Measurements from ENCODE around the gene ALDH8A1. TPM values are rescaled to one million over a fixed set of nuclear protein-coding genes. Genes with fewer than 3 reads are reported as not detected.
A peak's percentile ranks its signal among the peaks of the same experiment; 100 is the strongest.

Gene ALDH8A1
- total RNA-seq, 2 experiments from 2014 or later: 0.84 to 2.5 TPM

DNA sequence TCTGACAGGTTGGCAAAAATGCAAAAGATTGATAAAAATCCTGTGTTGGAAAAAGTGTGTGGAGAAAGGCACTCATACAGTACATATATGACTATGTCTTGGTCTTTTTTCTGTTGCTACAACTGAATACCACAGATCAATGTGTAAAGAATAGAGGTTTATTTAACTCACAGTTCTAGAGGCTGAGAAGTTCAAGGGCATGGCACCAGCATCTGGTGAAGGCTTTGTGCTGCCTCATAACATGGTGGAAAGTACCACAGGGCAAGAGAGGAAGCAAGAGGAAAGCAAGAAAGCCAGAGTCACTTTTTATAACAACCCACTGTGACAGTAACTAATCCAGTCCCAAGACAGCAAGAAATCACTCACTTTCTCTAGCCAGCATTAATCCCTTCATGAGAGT, 57.5 kb downstream of the ALDH8A1 start:
- Mint-ChIP-seq H3K4me3 (no peak overlapping the region), H3K36me3 (no peaks in the 10 kb centered on the region), H3K27ac (no peak overlapping the region), H3K4me1 (no peaks in the 10 kb centered on the region), H3K9me3 (ENCODE audit: low read depth) (peaks cover 4% of the 10 kb centered on the region), H3K27me3 (peaks cover 49% of the 10 kb centered on the region)
- no peak for DNase-seq
- CTCF ChIA-PET: interaction anchor here (2.1 to 2.4 kb wide), 2 partner anchors 10 to 48 kb away, joined by 6 to 9 read pairs; no protein-coding TSS in a partner anchor
- ATAC-seq: no peak

DNA sequence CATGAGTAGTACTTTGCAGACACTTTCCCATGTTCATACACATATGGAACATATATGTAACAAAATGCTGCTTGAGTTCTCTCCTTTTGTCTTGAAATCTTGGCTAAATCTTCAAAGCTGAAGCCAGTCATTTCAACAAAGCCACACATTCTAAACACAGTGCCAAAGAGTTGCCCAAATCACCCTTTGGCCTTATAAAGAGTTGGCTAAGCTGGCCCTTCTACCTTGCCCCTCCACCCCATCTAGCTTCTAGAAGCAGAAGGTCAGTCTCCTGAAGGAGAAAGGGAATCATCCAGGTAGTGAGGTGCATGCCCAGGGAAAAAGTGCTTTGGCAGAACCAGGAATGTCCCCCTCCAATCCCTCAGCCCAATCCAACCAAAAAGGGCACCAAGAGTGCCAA, 58.3 kb downstream of the ALDH8A1 start:
- DNase-seq: no peak
- Mint-ChIP-seq H3K4me1 (no peaks in the 10 kb centered on the region), H3K27ac (no peak overlapping the region), H3K27me3 (peaks cover 53% of the 10 kb centered on the region), H3K36me3 (no peaks in the 10 kb centered on the region), H3K4me3 (no peak overlapping the region), H3K9me3 (ENCODE audit: low read depth) (peaks cover 4% of the 10 kb centered on the region)
- CTCF ChIA-PET: interaction anchor here (2.1 to 2.4 kb wide), 2 partner anchors 9 to 49 kb away, joined by 6 to 9 read pairs; no protein-coding TSS in a partner anchor
- no peak for ATAC-seq

DNA sequence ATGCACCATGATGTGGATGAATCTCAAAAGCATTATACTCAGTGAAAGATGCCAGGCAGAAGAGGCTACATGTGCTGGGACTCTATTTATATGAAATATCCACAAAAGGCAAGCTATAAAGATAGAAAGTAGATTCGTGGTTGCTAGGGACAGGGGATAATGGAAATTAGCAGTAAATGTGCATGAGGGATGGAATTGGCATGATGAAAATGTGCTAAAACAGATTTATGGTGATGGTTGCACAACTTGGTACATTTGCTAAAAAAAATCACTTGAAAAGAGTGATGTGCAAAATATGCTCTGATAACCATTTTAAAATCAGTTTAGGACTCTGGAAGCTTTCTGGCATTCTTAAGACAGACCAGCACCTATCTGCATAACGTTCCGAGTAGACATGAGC, 61.6 kb downstream of the ALDH8A1 start:
- ATAC-seq (no peak), DNase-seq (no peak)
- H3K27me3 Mint-ChIP-seq: peaks cover 58% of the 10 kb centered on the region
- no peaks in the 10 kb centered on the region for H3K36me3 Mint-ChIP-seq
- no peaks in the 10 kb centered on the region for H3K4me1 Mint-ChIP-seq
- H3K27ac Mint-ChIP-seq: no peak overlapping the region
- CTCF ChIA-PET: interaction anchor here (0.8 kb wide), 1 partner anchor 52 kb away, joined by 3 read pairs; no protein-coding TSS in a partner anchor
- peaks cover 4% of the 10 kb centered on the region for H3K9me3 Mint-ChIP-seq (ENCODE audit: low read depth)
- no peak overlapping the region for H3K4me3 Mint-ChIP-seq

DNA sequence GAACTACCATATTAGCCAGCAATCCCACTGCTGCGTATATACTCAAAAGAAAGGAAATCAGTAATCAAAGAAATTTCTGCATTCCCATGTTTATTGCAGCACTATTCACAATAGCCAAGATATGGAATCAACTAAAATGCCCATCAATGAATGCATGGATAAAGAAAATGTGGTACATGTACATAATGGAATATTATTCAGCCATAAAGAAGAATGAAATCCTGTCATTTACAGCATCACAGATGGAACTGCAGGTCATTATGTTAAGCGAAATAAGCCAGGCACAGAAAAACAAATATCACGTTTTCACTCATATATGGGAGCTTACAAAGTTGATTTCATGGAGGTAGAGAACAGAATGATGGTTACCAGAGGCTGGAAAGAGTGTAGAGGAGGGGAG, 65.1 kb downstream of the ALDH8A1 start:
- CTCF ChIA-PET: no interaction called here
- Mint-ChIP-seq H3K4me3 (no peak overlapping the region), H3K27ac (no peak overlapping the region), H3K9me3 (ENCODE audit: low read depth) (no peaks in the 10 kb centered on the region), H3K4me1 (no peaks in the 10 kb centered on the region), H3K36me3 (no peaks in the 10 kb centered on the region), H3K27me3 (peaks cover 38% of the 10 kb centered on the region)
- DNase-seq: no peak
- no peak for ATAC-seq

DNA sequence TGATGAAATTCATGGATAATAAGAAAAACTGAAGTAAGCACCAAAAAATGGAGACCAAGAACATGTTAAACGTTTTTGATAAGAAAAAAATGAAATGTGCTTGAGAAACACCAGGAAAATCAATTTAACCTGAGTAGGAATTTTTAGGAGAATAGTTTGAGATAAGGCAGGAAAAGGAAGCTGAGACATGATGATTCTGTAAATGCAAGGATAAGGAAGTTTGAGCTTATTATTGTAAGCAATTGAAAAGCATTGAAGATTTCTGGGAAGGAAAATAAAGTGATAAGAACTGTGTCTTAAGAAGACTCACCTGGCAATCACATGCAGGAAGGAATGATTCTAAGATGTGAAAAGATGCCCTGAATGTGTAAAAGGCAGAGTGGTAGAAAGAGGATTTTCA, 66.6 kb downstream of the ALDH8A1 start:
- Mint-ChIP-seq H3K4me3 (no peak overlapping the region), H3K4me1 (no peaks in the 10 kb centered on the region), H3K27me3 (peaks cover 27% of the 10 kb centered on the region), H3K27ac (no peak overlapping the region), H3K9me3 (ENCODE audit: low read depth) (no peaks in the 10 kb centered on the region), H3K36me3 (no peaks in the 10 kb centered on the region)
- no peak for DNase-seq
- CTCF ChIA-PET: interaction anchor here (0.8 to 2.5 kb wide), 10 partner anchors 8 to 727 kb away, joined by 3 to 10 read pairs (median 6); no protein-coding TSS in a partner anchor
- no peak for ATAC-seq

DNA sequence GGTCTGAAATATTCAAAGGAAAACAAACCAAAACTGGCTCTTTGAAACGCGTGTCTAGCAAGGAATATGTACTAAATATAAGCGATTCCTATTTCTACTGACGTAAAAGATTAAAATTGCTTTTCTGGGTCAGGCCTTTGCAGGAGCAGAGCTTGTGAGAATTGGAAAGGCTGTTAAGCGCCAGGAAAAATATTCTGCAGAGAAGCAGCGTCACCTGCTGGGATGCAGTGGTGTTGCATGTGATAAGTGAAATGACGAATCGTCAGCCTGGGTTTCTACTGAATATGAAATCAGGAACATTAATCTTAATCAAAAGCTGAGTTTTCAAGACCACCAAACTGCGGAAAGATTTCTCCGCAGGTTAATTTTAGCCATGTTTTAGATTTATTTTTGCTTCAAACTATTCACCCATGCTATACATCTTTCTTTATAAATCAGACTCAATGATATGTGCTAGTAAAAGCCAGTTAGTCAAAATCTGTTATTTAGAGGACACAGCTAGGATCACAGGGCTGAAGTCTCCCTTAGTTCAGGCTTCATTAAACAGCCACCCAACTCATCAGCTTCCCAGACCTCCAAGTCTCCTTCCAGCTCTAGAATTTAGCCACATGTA, 67.4 kb downstream of the ALDH8A1 start:
- DNase-seq: peak; percentile 61
- CTCF ChIA-PET: interaction anchor here (0.7 to 2.5 kb wide), 17 partner anchors 9 to 749 kb away, joined by 3 to 10 read pairs (median 5); no protein-coding TSS in a partner anchor
- H3K27ac Mint-ChIP-seq: no peak overlapping the region
- no peak for ATAC-seq
- no peaks in the 10 kb centered on the region for H3K4me1 Mint-ChIP-seq
- peaks cover 24% of the 10 kb centered on the region for H3K27me3 Mint-ChIP-seq
- no peaks in the 10 kb centered on the region for H3K9me3 Mint-ChIP-seq (ENCODE audit: low read depth)
- H3K36me3 Mint-ChIP-seq: no peaks in the 10 kb centered on the region
- H3K4me3 Mint-ChIP-seq: no peak overlapping the region

DNA sequence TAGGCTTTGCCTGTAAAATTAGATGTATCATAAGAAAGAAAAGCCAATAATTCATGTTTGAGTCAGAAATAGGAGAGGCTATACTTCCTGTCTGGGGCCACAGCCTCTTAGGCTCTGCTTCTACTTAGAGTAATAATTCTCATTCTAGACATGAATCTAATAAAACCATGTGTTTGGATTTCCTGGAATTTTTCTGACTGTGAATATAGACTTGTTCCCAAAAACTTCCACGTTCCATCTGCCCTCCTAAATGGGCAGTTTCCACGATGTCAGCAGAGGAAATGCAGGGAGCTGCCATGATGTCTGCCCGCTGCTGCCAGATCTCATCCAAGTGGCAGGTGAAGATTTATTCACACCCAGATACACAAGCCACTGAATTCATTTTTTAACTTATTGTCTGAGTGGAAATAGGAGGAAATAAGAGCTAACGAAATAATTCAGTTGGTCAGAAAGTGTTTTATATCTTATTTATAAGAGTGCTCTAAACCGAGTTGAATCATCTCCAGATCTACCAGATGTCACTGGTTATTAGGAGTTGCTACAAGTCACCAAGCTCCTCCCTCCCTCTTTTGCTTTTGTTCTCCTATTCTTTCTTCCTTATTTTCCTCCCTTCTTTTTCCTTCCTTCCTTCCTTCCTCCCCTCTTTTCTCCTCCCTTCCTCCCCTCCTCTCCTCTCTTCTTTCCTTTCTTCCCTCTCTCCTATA, 69.3 kb downstream of the ALDH8A1 start:
- ATAC-seq (no peak), DNase-seq (no peak)
- Mint-ChIP-seq H3K4me3 (no peak overlapping the region), H3K27me3 (peaks cover 16% of the 10 kb centered on the region), H3K36me3 (no peaks in the 10 kb centered on the region), H3K9me3 (ENCODE audit: low read depth) (peaks cover 2% of the 10 kb centered on the region), H3K4me1 (no peaks in the 10 kb centered on the region), H3K27ac (no peak overlapping the region)
- CTCF ChIA-PET: interaction anchor here (0.9 to 2.1 kb wide), 3 partner anchors 16 to 725 kb away, joined by 3 to 5 read pairs (median 5); no protein-coding TSS in a partner anchor

DNA sequence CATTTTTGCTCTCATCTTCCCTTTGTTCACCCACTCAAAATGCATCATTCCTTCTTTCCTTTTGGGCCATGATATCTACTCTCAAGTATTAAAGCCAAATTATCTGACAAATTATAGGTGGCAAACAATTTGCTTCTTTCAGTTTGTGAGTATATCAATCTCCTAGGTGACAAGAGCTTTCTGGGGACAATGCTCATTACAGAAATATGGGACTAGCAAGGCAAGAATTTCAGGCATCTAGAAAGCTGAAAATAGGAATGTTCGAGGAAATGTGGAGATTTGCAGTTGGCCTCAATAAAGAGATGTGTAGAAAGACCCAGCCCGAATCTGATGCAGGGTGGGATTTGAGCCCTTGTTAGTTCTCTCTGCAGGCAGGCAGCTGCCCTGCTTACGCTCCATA, 71.8 kb downstream of the ALDH8A1 start:
- CTCF ChIA-PET: interaction anchor here (1.5 kb wide), 1 partner anchor 18 kb away, joined by 3 read pairs; no protein-coding TSS in a partner anchor
- Mint-ChIP-seq H3K27ac (no peak overlapping the region), H3K36me3 (peaks cover 5% of the 10 kb centered on the region), H3K4me1 (peaks cover 3% of the 10 kb centered on the region), H3K27me3 (peaks cover under 1% of the 10 kb centered on the region), H3K9me3 (ENCODE audit: low read depth) (peaks cover 8% of the 10 kb centered on the region), H3K4me3 (no peak overlapping the region)
- no peak for DNase-seq
- ATAC-seq: no peak

DNA sequence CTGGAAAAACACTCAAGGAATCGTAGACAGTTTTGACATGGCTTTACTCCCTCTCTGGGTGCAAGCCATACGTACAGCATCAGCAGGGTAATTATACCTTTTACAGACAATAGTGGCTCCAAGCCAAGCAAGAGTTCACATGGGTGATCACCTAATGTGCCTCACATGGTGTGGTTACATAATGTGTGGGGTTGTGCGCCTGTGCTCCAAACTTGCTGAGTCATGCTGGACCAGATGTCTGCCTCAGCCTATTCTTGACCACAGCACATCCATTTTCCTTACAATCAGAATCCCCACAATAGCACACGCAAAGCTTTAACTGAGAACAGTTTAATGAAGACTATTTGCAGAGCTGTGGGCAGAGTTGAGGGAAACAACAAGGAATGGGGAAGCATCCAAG, 74.5 kb downstream of the ALDH8A1 start:
- Mint-ChIP-seq H3K27me3 (no peaks in the 10 kb centered on the region), H3K4me1 (peaks cover 7% of the 10 kb centered on the region), H3K4me3 (no peak overlapping the region), H3K27ac (no peak overlapping the region), H3K36me3 (peaks cover 5% of the 10 kb centered on the region), H3K9me3 (ENCODE audit: low read depth) (peaks cover 8% of the 10 kb centered on the region)
- ATAC-seq (no peak), DNase-seq (no peak)
- CTCF ChIA-PET: interaction anchor here (1.0 kb wide), 1 partner anchor 65 kb away, joined by 3 read pairs; no protein-coding TSS in a partner anchor

DNA sequence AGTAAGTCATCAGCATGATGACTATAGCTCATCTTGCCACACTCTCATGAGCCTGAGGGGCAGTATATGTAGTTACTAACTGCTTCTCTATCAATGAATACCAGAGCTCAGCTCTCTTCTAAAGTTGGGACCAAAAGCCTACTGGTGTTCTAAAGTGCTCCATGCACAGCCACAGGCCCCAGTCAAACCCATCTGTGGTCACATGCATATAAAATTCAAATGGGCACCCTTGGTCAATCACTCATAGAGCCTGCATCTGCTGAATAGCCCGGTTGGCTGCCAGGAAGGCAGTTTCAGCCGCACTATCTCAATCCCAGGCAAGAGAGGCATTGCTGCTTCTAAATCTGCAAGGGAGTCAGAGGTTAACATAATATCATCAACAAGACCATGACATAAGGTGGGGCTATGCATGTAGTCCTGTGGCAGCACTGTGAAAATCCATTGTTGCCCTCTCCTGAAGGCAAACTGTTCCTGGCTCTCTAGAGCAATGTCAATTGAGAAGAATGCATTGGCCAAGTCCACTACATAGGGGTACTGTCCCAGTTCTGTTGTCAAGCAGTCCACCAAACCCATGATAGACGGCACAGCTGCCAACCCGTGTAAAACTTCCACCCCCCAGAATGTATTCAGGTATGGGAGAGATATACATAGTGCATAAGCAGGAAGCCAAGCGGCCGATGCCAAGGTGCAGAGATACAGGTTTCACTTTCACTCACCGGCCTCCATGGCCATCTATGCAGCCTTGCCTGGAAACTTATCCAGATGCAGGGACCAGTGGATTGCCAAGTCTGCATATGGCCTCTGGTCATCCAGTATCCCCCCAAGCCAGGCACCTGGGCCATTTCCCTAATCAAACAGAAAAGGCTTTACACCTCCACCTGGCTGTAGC, 76.2 kb downstream of the ALDH8A1 start:
- Mint-ChIP-seq H3K9me3 (ENCODE audit: low read depth) (peaks cover 8% of the 10 kb centered on the region), H3K4me1 (peaks cover 7% of the 10 kb centered on the region), H3K4me3 (no peak overlapping the region), H3K27me3 (no peaks in the 10 kb centered on the region), H3K36me3 (peaks cover 5% of the 10 kb centered on the region), H3K27ac (no peak overlapping the region)
- ATAC-seq: peak; percentile 55
- no peak for DNase-seq
- CTCF ChIA-PET: no interaction called here

DNA sequence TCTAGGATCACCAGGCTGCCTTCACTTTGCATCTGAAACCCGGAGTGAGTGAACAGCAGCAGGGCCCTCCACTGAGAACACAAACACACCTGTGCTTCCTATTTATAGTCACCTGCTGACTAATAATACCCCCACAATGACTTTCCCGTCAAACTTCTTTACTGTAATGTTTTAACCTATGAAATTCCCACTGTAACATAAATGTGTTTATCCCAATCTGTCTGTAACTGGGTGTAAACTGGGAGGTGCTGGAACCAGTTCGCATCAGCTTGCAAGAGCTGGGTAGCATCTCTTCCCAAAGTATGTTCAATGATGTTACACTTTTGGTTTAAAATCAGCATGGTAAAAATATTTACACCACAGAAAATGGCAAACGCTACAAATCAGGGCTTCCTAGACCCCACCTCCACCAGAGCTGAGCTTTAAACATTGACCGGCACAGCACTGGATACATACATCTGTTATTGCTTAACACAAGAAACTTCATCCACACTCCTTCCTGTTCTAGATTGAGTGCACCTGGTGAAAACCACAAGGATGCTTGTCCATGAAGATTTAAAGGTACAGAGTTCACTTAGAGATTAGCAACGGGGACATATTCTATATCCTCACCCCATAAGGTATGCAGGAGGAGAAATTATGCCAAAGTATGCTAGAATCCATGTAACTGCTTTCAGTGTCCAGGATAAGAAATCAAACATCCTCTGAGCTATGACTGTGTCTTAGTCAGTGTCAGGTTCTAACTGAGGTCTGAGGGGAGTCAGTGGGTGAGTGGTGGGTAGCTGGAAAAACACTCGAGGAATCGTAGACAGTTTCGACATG, 79.0 kb downstream of the ALDH8A1 start:
- no peak overlapping the region for H3K27ac Mint-ChIP-seq
- peaks cover 8% of the 10 kb centered on the region for H3K9me3 Mint-ChIP-seq (ENCODE audit: low read depth)
- ATAC-seq: no peak
- peaks cover 2% of the 10 kb centered on the region for H3K27me3 Mint-ChIP-seq
- CTCF ChIA-PET: interaction anchor here (1.7 kb wide), 1 partner anchor 12 kb away, joined by 6 read pairs; no protein-coding TSS in a partner anchor
- DNase-seq: no peak
- H3K4me1 Mint-ChIP-seq: peaks cover 7% of the 10 kb centered on the region
- H3K4me3 Mint-ChIP-seq: no peak overlapping the region
- H3K36me3 Mint-ChIP-seq: peaks cover 5% of the 10 kb centered on the region

DNA sequence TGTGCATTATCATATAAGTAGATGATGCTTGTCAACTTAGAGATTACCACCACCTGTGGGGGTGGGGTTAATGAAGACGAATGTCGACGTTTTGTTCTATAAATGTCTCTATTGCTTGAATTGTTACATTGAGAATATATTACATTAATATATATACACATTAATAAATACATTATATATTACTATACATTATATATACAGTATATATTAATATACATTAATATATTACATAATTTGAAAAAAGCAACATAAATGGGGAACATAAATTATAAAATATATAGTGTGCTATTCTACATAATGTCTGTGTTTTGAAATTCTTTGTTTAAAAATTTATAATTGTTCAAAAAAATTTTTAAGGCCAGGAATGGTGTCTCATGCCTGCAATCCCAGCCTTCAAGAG, 81.1 kb downstream of the ALDH8A1 start:
- Mint-ChIP-seq H3K4me1 (peaks cover 6% of the 10 kb centered on the region), H3K27me3 (peaks cover 2% of the 10 kb centered on the region), H3K9me3 (ENCODE audit: low read depth) (no peaks in the 10 kb centered on the region), H3K4me3 (no peak overlapping the region), H3K27ac (no peak overlapping the region), H3K36me3 (no peaks in the 10 kb centered on the region)
- CTCF ChIA-PET: interaction anchor here (1.7 kb wide), 1 partner anchor 14 kb away, joined by 6 read pairs; no protein-coding TSS in a partner anchor
- no peak for ATAC-seq
- DNase-seq: no peak

Measured in activated CD8-positive, alpha-beta memory T cell treated with anti-CD3 and anti-CD28 coated beads, Interleukin-2, amount 10 ng/mL, durations not matched to agents 7 days and 5 days (primary cell).